HG03066 (cell line): ENCODE results near the gene GPR42.
A peak's percentile ranks its signal among the peaks of the same experiment; 100 is the strongest.
"Not testable (repeated sequence)": the region's sequence is repeated elsewhere in the genome, so short reads cannot be mapped to it uniquely, and the experiment has no call there.

Source experiments
- ATAC-seq: cut with Tn5 transposase; IDR thresholded peaks from one replicate; pipeline ENCODE4 v1.9.1; 2021; ENCODE audit warnings: low read depth; ENCODE audit not compliant: unreplicated experiment

The GPR42 gene

DNA sequence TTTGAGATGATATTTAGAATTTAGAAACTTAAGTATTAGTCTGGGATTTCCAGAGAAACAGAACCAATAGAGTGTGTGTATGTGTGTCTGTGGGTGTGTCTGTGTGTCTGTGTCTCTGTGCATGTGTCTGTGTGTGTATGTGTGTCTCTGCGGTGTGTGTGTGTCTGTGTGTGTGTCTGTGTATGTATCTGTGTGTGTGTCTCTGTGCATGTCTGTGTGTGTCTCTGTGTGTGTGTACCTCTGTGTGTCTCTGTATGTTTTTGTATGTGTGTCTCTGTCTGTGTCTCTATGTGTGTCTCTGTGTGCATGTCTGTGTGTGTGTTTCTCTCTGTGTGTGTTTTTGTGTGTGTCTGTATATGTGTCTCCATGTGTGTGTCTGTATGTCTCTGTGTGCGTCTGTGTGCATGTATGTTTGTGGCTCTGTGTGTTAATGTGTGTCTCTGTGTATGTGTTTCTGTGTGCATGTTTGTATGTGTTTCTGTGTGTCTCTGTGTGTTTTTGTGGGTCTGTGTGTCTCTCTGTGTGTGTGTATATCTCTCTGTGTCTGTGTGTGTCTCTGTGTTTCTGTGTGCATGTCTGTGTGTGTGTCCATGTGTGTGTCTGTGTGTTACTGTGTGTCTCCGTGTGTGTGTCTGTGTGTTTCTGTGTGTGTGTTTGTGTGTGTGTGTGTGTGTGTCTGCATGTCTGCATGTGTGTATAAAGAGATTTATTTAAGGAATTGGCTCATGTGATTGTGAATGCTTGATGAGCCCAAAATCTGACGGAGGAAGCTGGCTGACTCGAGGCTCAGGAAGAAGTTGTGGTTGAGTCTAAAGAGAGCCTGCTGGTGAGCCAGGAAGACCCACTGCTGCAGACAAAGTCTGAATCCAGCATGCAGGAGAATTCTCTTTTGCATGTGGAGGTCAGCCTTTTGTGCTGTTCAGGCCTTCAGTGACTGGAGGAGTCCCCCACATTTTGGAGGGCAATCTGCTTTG, 22.2 kb downstream of the GPR42 start:
- ATAC-seq: no peak

- ATAC-seq: no peak
These were observed 24.7 kb downstream of the GPR42 start for GRCh38 chr19:35395382-35396199.

DNA sequence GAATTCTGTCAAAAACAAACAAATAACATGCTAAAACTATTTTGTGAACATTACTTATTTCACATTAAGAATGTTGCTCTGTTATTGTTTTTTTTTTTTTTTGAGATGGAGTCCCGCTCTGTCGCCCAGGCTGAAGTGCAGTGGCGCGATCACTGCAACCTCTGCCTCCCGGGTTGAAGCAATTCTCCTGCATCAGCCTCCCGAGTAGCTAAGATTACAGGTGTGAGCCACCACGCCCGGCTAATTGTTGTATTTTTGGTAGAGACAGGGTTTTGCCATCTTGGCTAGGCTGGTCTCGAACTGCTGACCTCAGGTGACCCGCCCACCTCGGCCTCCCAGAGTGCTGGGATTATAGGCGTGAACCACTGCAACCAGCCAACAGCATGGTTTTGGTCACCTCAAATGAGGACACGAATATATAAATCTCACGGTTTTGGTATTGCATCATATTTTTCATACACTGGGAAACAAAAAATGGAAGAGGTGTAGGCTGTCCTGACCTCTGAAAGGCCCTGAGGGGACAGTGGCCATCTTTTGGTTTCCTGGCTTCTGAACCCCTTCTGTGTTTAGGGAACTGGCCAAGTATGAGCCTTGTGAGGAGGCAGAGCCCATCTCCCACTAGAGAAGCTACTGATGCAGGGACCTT, 25.5 kb downstream of the GPR42 start:
- ATAC-seq: no peak

- no peak for ATAC-seq
These were observed 26.2 kb downstream of the GPR42 start for GRCh38 chr19:35397064-35397463.

DNA sequence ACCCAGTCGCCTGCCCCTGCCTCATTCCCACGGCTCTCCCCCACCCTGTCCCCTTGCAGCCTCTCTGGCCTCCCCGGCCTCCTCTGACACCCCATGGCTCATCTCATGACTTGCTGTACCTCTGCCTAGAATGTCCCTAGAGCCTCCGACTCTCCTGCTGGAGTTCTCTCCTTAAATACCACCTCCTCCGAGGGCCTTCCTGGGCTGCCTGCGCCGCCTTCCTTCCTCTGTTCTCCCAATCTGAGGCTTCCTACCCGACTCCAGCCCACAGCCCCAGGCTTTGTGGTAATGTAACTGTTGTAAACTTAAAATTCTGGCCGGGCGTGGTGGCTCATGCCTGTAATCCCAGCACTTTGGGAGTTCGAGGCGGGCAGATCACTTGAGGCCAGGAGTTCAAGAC, 27.7 kb downstream of the GPR42 start:
- ATAC-seq: no peak

GRCh38 chr19:35399231-35399630, 28.4 kb downstream of the GPR42 start:
- ATAC-seq: no peak

- ATAC-seq: no peak
These were observed 29.3 kb downstream of the GPR42 start for GRCh38 chr19:35399948-35400772.

GRCh38 chr19:35400773-35401100, 29.9 kb downstream of the GPR42 start:
- no peak for ATAC-seq

DNA sequence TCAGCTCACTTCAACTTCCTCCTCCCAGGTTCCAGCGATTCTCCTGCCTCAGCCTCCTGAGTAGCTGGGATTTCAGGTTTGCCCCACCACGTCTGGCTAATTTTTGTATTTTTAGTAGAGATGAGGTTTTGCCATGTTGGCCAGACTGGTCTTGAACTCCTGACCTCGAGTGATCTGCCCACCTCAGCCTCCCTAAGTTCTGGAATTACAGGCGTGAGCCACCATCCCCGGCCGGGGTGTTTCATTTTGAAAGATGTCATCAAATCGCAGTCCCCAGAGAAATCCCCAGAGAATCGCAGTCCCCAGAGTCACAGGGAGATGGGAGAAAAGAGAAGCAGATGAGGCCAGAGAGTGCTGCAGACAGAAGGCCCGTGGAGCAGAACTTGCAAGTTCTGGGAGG, 30.5 kb downstream of the GPR42 start:
- ATAC-seq: not testable (repeated sequence)

DNA sequence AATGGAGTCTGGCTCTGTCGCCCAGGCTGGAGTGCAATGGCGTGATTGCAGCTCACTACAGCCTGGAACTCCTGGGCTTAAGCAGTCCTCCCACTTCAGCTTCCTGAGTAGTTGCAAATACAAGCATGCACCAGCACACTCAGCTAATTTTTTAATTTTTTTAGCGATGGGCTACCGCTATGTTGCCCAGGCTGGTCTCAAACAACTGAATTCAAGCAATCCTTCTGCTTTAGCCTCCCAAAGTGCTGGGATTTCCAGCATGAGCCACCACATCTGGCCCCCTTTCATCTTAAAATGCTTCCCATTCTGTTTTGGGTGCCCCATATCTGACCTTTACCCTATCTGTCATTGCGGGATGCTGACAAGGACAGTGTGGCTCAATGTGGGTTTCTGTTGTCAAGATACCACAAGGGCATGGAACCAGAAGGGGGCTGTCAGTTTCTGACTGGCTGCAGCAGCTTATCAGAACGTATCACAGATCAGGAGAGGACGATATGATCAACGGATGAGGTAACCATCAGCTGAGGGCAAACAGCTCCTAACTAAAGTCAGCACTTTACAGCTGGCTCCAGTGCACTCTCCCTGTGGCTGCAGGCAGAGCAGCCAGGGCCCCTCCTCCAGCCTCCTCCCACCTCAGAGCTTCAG, 32.4 kb downstream of the GPR42 start:
- ATAC-seq: no peak

GRCh38 chr19:35404879-35405622, 34.2 kb downstream of the GPR42 start:
- peak; percentile 60 for ATAC-seq

DNA sequence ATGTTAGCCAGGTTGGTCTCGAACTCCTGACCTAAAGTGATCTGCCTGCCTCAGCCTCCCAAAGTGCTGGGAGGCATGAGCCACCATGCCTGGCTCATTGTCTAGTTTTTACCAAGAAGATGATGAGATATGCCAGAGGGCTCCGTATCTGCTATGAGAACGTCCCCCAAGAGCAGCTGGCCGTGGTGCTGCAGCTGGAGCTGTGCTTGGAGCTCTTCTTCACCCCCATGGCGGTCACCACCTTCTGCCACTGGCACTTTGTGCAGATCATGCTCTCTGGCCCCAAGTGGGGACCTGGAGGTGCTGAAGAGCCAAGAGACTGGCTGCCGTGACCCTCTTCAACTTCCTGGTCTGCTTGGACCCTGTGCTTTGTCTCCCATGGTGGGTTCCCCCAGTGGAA, 36.8 kb downstream of the GPR42 start:
- ATAC-seq: no peak

DNA sequence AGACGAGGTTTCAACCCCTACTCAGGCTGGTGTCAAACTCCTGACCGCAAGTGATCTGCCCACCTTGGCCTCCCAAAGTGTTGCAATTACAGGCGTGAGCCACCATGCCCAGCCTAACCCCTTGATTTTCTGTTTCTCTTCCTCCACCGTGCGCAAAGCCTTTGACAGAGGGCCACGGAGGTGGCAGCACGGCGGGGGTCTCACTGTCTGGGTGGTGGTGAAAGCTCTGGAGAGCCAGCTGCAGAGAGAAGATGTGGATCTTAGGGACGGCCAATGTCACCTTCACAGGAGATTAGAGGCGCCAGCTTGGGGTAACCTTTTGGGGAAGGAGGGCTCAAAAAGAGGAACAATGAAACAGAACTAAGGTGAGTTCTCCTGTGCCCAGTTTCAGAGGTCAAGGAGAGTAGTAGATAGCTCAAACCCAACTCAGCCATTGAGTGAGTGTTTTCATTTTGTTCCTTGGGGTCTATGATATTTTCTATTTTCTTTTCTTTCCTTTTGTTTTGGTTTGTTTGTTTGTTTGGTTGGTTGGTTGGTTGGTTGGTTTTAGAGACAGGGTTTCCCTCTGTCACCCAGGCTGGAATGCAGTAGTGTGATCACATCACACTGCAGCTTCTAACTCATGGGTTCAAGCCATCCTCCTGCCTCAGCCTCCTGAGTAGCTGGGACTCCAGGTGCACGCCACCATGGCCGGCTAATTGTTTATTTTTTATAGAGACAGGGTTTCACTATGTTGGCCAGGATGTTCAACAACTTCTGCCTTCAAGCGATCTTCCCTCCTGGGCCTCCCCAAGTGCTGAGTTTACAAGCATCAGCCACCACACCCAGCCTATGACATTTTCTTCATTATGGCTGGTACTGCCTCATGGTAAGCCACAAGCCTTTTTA, 37.7 kb downstream of the GPR42 start:
- no peak for ATAC-seq

DNA sequence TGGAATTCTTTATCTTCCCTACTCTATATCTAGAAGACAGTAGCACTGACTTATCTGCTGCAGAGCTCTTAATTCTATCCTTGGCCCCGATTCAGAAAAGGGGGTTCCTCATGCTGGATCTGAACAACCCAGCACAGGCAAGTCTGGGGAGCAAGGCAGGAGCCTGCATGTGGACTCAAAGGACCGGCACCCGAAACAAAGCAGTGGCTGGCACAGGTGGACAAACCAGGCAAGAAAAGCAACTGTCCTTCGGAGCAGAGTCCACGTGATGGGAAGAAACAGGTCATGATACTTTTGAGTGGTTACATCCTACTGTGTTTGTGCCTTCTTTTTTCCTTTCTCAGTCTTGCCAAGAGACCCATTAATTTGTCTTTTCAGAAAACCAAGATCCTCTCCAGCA, 38.3 kb downstream of the GPR42 start:
- no peak for ATAC-seq

DNA sequence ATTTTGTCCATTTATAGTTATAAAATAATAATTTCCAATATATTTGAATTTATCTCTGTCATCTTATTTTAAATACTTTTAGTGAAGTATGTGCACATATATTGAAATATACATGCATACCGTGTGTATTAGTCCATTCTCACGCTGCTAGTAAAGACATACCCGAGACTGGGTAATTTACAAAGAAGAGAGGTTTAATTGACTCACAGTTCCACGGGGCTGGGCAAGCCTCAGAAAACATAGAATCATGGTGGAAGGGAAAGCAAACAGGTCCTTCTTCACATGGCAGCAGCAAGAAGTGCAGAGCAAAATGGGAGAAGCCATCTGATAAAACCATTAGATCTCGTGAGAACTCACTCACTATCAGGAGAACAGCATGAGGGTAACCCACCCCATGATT, 39.6 kb downstream of the GPR42 start:
- ATAC-seq: no peak

DNA sequence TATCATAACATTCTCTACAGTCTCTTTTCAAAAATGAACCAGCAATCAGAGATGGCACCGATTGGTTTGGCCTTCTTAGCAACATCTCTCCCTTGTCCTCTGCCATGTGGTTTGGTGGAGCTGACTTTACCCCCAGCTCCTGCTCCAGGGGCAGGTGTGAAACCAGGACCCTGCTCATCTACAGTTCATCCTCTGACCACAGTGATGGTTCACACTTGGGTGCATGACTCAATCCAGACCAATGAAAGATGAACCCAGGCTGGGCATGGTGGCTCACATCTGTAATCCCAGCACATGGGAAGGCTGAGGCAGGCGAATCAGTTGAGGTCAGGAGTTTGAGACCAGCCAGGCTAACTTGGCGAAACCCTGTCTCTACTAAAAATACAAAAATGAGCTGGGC, 43.6 kb downstream of the GPR42 start:
- no peak for ATAC-seq

DNA sequence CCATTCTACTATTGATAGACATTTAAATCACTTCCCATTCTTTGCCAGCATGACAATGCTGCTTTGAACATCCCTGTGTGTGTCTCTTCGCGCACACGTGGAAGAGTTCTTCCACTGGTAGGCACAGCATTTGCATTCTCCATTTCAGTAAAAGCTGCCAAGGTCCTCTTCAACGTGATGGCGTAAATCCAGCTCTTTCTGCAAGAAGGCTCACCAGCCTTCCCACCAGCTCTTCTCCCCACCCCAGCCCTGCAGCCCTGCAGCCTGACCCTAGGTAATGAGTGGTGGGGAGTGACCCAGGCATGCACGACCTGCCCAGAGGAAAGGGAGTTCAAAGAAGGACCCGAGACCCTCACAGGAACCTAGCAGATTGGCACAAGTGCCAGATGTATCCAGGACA, 45.5 kb downstream of the GPR42 start:
- no peak for ATAC-seq

GRCh38 chr19:35417278-35417677, 46.4 kb downstream of the GPR42 start:
- no peak for ATAC-seq
